Left colon (tissue), 2 donors: ENCODE measurements around the gene ZC3H7B. TPM values are rescaled to one million over a fixed set of nuclear protein-coding genes. Genes with fewer than 3 reads are reported as not detected.
"Not testable (repeated sequence)": the region's sequence is repeated elsewhere in the genome, so short reads cannot be mapped to it uniquely, and the experiment has no call there.

ENCODE experiments used
- ATAC-seq: fragments of 200-7000 bp; cut with Tn5 transposase; one replicate; pipeline ENCODE4 v1.9.1; 2020; ENCODE audit warnings: mild to moderate bottlenecking, moderate library complexity
- DNase-seq, 2 donors: peaks; one replicate each; pipeline ENCODE4 v3.0.0-alpha.2; 2020
- intact Hi-C, 2 donors: fragments of 100-400 bp; cut with DNase I in 1 of 2; cut with micrococcal nuclease in 1 of 2; formaldehyde crosslinking; loops; one replicate each; pipeline versions ENCODE4 v1.11.2 to v1.14.0; 2022; cut with DNase I, micrococcal nuclease
- total RNA-seq, 2 donors: library from RNA; stranded (reverse); fragmentation: NEBNext Ultra II Directional; extraction: Animal tissue kit (Norgen Biotek cat#: 25700); gene quantifications; one replicate each; pipeline ENCODE4 v1.2.1, GENCODE V29; 2021
- donor health status: DM: no; HTN: no; CAD: no.
- donor health status: DM: yes; HTN: yes; CAD: no.

Gene ZC3H7B
- total RNA-seq, 2 donors from 2014 or later = 35.3 to 38.8 TPM

DNA sequence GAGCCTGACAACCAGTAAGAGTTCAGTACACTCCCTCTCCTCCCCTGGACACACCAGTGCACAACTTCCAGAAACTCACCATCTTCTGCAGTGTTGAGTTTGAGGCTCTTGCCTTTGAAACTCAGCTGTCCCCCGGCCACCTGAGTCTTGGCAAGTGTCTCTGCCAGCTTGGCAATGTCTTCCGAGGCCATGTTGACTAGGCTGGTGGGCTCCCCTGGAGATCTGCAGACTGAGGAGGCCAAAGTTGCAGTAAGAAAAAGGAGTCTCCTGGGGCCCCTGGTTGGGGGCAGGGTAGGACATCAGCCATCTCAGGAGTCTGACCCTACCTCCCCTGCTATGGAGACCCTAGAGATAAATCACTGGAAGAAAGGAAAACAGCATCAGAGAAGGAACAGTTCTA, 20.5 kb upstream of the ZC3H7B start:
- intact Hi-C loops = no loop called here
- ATAC-seq (no peak), DNase-seq (no peak)

DNA sequence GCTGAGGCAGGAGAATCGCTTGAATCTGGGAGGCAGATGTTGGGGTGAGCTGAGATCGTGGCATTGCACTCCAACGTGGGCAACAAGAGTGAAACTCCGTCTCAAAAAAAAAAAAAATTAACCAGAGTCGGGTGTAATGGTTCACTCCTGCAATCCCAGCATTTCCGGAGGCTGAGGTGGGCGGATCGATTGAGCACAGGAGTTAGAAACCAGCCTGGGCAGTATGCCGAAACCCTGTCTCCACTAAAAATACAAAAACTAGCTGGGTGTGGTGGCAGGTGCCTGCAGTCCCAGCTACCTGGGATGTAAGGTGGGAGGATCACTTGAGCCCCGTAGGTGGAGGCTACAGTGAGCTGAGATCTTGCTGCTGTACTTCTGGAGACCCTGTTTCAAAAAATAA, 16.9 kb upstream of the ZC3H7B start:
- no peak for DNase-seq
- intact Hi-C loops = no loop called here

GRCh38 chr22:41285441-41285819, 15.9 kb upstream of the ZC3H7B start:
- intact Hi-C loops = no loop called here
- peak; percentile 48 for ATAC-seq
- DNase-seq = peak; percentile 65 to 71

More for the DNA sequence above, 16.9 kb upstream of the ZC3H7B start:
- no peak for ATAC-seq

DNA sequence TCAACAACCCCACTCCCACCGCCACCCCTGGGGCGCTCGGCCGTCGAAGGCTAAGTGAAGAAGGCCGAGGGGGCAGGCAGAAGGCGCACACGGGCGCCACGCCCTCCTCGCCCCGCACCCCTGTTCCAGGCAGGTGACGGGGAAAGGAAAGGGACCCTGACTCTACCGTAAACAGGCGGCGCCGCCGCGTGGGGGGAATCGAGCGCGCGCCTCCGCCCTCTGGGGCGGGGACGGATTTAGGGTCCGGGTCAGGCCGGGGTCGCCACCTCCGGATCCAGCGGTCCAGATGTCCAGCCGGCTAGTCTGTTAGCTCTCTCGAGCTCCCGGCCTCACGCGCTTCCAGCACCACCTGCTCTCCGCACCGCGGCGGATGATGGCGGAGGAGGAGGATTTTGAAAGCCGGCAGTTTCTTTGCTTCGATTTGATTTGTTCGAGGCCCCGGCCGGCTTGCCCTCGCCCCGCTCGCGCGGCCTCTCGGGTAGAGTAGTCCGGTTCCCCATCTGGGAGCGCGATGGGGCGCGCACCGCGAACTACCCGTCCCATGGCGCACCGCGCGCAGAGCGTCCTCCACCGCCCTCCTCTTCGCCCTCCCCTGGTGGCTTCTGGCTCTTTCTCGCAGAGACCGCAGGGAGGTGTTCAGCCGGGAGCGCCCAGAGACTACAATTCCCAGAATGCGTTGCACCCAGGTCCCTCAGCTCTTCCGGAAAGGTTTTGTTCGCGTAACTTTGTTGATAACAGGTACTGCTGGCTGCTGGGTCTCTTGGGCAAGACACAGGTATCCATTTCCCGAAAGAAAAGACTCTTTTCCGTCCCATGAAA, 15.3 kb upstream of the ZC3H7B start, which contains the start of gene RANGAP1:
Gene RANGAP1 (minus strand): TSS at position 368 of the 819 bp plus-strand sequence. CDS start 5,143 bp downstream, outside the sequence.
- DNase-seq (peak; percentile 97 to 99), ATAC-seq (peak; percentile 92)
- intact Hi-C loops = no loop called here

DNA sequence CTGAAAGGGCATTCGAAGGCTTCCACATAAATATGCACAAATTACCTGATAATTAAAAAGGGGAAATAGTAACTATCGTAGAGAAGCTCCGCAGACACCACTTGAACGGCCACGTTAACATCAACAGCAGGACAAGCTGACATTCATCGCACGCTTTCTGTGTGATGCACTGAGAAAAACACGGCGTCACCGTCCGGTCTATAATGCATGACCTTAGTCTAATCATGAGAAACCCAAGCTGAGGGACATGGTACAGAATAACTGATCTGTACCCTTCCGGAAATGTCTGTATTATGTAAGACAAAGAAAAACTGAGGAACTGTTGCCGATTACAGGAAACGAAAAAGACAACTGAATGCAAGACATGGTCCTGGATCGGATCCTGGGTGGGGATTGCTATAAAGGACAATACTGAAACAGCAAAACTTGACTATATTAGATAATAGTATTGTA, 14.7 kb upstream of the ZC3H7B start:
- DNase-seq (peak in 1 of 2 donors; percentile 63), ATAC-seq (peak; percentile 11)
- intact Hi-C loops = no loop called here

DNA sequence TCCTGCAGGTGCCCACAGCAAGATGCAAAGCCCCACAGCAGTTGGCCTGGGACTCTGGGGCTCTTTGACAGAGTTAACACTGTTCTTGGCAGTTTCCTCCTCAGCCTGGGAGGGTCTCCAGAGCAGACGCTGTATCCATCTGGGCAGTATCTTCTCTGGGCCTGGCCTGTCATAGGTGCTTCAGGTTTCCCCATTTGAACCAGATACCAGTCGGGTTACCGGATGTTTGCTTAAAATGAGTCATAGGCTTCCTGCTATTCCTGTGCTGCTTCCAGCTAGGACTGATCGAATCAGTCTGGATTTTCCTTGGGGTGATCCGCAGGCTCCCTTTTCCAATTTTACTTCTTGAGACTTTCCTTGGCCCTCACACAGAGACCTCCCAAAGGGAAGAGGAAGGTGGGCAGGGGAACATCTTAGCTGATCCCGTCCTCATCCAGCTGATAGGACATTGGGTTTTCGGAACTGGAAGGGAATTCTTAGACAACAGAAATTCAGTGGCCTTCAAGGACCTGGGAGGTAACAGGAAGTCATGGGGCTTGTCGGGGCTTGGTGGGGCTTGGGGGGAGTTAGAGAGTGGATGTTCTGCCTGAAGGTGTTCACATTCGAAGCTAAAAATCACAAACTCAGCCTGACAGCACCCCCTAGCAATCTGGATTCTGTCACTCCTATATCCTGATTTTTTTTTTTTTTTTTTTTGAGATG, 12.9 kb upstream of the ZC3H7B start:
- DNase-seq = peak; percentile 23 to 50
- ATAC-seq = peak; percentile 52
- intact Hi-C loops = no loop called here

DNA sequence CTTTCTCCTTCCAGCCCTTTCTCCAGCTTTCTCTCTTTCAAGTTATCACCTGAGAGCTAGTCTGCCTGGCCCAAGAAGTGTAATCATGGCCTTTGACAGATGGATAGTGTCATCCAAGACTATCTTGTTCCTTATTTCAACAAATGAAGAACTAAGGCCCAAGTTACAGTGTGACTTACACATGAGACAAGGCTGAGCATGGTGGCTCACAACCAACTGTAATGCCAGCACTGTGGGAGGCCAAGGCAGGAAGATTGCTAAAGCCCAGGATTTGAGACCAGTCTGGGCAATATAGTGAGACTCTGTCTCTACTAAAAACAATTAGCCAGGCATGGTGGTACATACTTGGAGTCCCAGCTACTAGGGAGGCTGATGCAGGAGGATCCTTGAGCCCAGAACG, 11.7 kb upstream of the ZC3H7B start:
- no peak for DNase-seq
- ATAC-seq = no peak
- intact Hi-C loops = no loop called here

GRCh38 chr22:41290262-41291221, 10.8 kb upstream of the ZC3H7B start:
- ATAC-seq (no peak), DNase-seq (no peak)
- intact Hi-C loops = no loop called here

- intact Hi-C loops, DNase-seq, ATAC-seq: not testable (repeated sequence)
Observed at GRCh38 chr22:41294816-41295215, 6.5 kb upstream of the ZC3H7B start.

DNA sequence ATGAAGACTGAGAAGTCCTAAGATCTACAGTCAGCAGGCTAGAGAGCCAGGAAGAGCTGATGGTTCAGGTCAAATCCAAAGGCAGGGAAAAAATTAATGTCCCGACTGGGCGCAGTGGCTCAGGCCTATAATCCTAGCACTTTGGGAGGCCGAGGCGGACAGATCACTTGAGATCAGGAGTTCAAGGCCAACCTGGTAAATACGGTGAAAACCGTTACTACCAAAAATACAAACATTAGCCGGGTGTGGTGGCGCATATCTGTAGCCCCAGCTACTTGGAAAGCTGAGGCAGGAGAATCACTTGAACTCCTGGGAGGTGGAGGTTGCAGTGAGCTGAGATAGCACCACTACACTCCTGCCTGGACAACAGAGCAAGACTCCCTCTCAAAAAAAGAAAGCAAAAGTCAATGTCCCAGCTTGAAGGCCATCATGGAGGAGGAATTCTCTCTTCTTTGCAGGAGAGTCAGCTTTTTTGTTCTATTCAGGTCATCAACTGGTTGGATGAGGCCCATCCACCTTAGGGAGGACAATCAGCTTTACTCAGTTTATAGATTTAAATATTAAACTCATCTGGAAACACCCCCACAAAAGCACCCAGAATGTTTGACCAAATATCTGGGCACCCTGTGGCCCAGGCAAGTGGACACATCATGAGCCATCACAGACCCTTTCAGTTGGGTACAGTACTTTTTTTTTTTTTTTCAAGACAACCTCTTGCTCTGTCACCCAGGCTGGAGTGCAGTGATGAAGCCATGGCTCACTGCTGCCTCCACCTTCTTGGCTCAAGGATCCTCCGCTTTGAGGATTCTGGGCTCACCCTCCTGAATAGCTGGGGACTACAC, 4.3 kb upstream of the ZC3H7B start:
- no peak for ATAC-seq
- DNase-seq = no peak
- intact Hi-C loops = no loop called here

GRCh38 chr22:41300661-41301060, 664 bp upstream of the ZC3H7B start:
- DNase-seq = no peak
- peak; percentile 18 for ATAC-seq
- intact Hi-C loops = no loop called here

GRCh38 chr22:41302021-41302767, 869 bp downstream of the ZC3H7B start:
- DNase-seq (no peak), ATAC-seq (peak; percentile 19)
- intact Hi-C loops = no loop called here

- DNase-seq (no peak), ATAC-seq (no peak)
- intact Hi-C loops = no loop called here
Observed at GRCh38 chr22:41302811-41303210, 1.5 kb downstream of the ZC3H7B start.

GRCh38 chr22:41305646-41306045, 4.3 kb downstream of the ZC3H7B start:
- ATAC-seq (no peak), DNase-seq (no peak)
- intact Hi-C loops = no loop called here

DNA sequence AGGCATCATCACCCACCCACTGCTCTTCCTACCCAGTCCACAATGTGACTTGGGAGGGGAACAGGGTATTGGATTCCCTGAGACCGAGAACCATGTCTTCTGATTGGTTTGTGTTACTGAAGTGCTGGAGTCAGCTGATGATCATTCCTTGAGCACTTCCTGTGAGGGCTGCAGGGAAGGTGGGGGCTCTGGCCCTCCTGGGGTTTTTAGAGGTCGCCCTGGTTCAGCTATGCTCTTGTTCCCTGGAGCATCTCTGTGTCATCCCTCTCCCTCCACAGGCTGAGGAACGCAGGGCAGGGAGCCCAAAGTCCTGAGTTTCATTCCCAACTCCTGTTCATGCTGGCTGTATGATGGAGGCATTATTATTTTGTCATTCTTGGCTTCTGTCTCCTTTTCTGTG, 6.7 kb downstream of the ZC3H7B start:
- ATAC-seq (peak; percentile 14), DNase-seq (no peak)
- intact Hi-C loops = no loop called here

GRCh38 chr22:41308544-41308947, 7.2 kb downstream of the ZC3H7B start:
- peak; percentile 90 for ATAC-seq
- DNase-seq = peak; percentile 33 to 42
- intact Hi-C loops = no loop called here

DNA sequence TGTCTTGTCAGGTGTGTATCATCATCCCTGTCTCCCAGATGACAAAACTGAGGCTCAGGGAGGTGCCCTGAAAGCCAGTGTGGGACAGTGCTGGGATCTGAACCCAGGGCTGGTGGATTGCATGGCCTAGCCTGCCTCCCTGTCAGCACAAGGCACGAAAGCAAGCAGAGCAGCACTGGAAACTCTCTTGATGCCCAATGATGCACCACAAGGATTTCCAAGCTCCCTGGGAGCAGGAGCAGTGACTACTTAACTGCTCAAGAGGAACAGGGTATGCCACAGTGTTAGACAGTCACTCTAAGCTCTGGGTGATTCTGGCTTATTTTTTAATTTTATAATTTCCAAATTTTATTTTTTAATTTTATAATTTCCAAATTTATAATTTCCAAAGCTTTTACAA, 9.0 kb downstream of the ZC3H7B start:
- DNase-seq (no peak), ATAC-seq (no peak)
- intact Hi-C loops = no loop called here
